ENCODE results near the gene KSR2. TPM values are rescaled to one million over a fixed set of nuclear protein-coding genes. Genes with fewer than 3 reads are reported as not detected.
"Not testable (repeated sequence)": the region's sequence is repeated elsewhere in the genome, so short reads cannot be mapped to it uniquely, and the experiment has no call there.

Gene KSR2
- total and polyA plus RNA-seq, 3 donors from 2014 or later = 2.4 to 3.8 (median 2.4) TPM

DNA sequence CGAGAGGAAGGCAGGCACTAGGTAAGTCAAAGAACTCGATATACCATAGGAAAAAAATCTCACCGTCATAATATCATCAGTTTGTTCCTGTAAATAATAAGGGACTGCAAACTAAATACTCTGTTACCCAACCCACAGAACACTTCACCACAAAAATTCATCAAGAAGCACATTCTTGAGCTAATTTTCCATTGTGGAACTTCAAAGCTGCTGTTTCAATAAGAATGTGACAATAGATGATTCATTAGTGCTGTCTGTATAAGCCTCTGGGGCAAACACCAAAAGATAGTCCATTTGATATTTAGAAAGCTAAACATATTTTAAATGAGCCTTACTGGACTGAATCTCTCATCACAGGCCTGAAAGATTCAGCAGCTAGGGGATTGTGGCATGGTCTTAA, 219.4 kb downstream of the KSR2 start:
- no peak for DNase-seq
- Histone ChIP-seq H3K9me3 (no peaks in the 10 kb centered on the region), H3K36me3 (ENCODE audit: low read depth, missing control alignments) (no peaks in the 10 kb centered on the region), H3K4me3 (no peak overlapping the region), H3K27ac (no peak overlapping the region), H3K4me1 (no peaks in the 10 kb centered on the region), H3K27me3 (no peaks in the 10 kb centered on the region)
- WGBS, 2 donors = 79 to 86% methylated on average over 3 of the region's 3 CpGs
- TF ChIP-seq, protein P1, sequence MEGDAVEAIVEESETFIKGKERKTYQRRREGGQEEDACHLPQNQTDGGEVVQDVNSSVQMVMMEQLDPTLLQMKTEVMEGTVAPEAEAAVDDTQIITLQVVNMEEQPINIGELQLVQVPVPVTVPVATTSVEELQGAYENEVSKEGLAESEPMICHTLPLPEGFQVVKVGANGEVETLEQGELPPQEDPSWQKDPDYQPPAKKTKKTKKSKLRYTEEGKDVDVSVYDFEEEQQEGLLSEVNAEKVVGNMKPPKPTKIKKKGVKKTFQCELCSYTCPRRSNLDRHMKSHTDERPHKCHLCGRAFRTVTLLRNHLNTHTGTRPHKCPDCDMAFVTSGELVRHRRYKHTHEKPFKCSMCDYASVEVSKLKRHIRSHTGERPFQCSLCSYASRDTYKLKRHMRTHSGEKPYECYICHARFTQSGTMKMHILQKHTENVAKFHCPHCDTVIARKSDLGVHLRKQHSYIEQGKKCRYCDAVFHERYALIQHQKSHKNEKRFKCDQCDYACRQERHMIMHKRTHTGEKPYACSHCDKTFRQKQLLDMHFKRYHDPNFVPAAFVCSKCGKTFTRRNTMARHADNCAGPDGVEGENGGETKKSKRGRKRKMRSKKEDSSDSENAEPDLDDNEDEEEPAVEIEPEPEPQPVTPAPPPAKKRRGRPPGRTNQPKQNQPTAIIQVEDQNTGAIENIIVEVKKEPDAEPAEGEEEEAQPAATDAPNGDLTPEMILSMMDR (IDR thresholded peaks at IDR 0.05) = no peak
- TF ChIP-seq POLR2A (IDR thresholded peaks at IDR 0.05) = no peak
- intact Hi-C loops (cut with DNase I; ENCODE audit: low total_unique reads) = no loop called here

DNA sequence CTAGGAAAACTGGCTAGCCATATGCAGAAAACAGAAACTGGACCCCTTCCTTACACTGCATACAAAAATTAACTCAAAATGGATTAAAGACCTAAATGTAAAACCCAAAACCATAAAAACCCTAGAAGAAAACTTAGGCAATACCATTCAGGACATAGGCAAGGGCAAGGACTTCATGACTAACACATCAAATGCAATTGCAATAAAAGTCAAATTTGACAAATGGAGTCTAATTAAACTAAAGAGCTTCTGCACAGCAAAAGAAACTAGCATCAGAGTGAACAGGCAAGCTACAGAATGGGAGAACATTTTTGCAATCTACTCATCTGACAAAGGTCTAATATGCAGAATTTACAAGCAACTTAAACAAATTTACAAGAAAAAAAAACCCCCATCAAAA, 222.4 kb downstream of the KSR2 start:
- H3K4me3 ChIP-seq; H3K27me3 ChIP-seq; DNase-seq; H3K36me3 ChIP-seq (ENCODE audit: low read depth, missing control alignments); intact Hi-C loops (cut with DNase I; ENCODE audit: low total_unique reads); H3K9me3 ChIP-seq; H3K4me1 ChIP-seq; H3K27ac ChIP-seq: not testable (repeated sequence)

DNA sequence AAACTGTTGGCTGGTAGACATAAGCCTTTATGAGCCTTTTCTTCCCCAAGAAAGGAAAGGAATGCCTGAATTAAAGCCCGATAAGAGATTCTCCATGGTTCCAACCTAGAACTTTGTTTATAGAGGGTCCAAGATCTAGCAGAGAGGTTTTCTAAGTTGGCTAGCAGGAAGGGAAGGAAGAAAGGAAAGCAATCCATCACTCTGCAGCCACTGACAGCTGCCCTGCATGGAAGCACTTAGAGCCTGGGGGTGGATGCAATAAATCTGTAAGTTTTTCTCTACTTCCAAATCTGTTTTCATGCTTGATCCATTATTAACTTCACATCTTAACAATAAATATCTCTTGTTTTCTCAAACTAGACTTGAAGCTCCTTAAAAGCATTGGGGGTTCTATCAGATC, 224.4 kb downstream of the KSR2 start:
- TF ChIP-seq, protein P1 (IDR thresholded peaks at IDR 0.05) = no peak
- TF ChIP-seq POLR2A (IDR thresholded peaks at IDR 0.05) = no peak
- DNase-seq = no peak
- no peaks in the 10 kb centered on the region for H3K27me3 ChIP-seq
- H3K36me3 ChIP-seq (ENCODE audit: low read depth, missing control alignments) = no peaks in the 10 kb centered on the region
- no peak overlapping the region for H3K4me3 ChIP-seq
- intact Hi-C loops (cut with DNase I; ENCODE audit: low total_unique reads) = no loop called here
- H3K9me3 ChIP-seq = no peaks in the 10 kb centered on the region
- 56 to 83% methylated on average over 1 of the region's 1 CpG for WGBS, 2 donors
- no peak overlapping the region for H3K27ac ChIP-seq
- H3K4me1 ChIP-seq = no peaks in the 10 kb centered on the region

DNA sequence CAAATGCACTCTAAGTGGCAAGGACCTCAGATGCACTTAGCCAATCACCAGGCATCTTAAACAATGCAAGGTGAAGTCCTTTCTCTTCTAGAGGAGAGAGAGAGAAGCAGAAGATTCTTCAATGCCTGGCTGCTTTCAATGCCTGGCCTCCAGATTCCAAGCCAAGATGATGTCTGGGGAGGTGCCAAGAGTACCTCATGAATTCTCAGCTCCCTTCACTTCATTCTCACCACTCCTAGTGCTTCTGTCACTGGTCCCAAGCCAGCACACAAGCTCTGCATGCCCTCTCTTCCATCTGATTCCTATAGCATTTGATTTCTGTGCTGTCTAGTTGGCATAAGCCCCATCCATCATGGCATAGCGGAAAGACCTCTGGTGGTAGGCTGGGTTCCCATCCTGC, 225.0 kb downstream of the KSR2 start:
- TF ChIP-seq, protein P1 (IDR thresholded peaks at IDR 0.05) = no peak
- no peak for TF ChIP-seq POLR2A (IDR thresholded peaks at IDR 0.05)
- intact Hi-C loops (cut with DNase I; ENCODE audit: low total_unique reads) = no loop called here
- Histone ChIP-seq H3K27me3 (no peaks in the 10 kb centered on the region), H3K4me1 (no peaks in the 10 kb centered on the region), H3K4me3 (no peak overlapping the region), H3K27ac (no peak overlapping the region), H3K9me3 (no peaks in the 10 kb centered on the region), H3K36me3 (ENCODE audit: low read depth, missing control alignments) (no peaks in the 10 kb centered on the region)
- no peak for DNase-seq
- WGBS, 2 donors = 92 to 96% methylated on average over 1 of the region's 1 CpG

DNA sequence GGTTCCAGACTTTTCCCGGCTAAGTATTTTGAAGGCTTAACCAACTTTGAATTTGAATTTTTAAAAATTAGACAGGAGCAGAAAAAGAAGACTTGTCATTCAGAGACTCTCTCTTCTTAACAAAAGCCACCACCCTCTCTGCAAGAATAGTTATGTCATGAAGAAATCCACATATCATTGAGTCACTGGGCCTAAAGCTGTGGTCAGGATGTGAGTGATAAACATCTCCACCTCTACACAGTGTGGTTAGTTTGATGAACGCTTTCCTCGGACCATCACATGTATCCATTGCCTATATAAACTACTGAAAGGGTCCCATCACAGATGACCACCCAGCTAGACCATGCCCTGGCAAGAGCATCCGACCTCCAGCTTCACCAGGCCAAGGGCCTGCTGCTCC, 226.1 kb downstream of the KSR2 start:
- no peaks in the 10 kb centered on the region for H3K9me3 ChIP-seq
- no peak overlapping the region for H3K4me3 ChIP-seq
- WGBS, 2 donors = 82 to 89% methylated on average over 4 of the region's 4 CpGs
- no peaks in the 10 kb centered on the region for H3K36me3 ChIP-seq (ENCODE audit: low read depth, missing control alignments)
- no peaks in the 10 kb centered on the region for H3K27me3 ChIP-seq
- no peak overlapping the region for H3K27ac ChIP-seq
- intact Hi-C loops (cut with DNase I; ENCODE audit: low total_unique reads) = no loop called here
- no peak for TF ChIP-seq POLR2A (IDR thresholded peaks at IDR 0.05)
- TF ChIP-seq, protein P1 (IDR thresholded peaks at IDR 0.05) = no peak
- DNase-seq = no peak
- no peaks in the 10 kb centered on the region for H3K4me1 ChIP-seq

Measured in testis (tissue), 3 donors.